Posterior vena cava (tissue), 2 donors: ENCODE measurements around the gene KRT3. TPM values are rescaled to one million over a fixed set of nuclear protein-coding genes. Genes with fewer than 3 reads are reported as not detected.
"Not testable (repeated sequence)": the region's sequence is repeated elsewhere in the genome, so short reads cannot be mapped to it uniquely, and the experiment has no call there.

Experiments
- DNase-seq: peaks from one replicate; pipeline ENCODE4 v3.0.0-alpha.2; 2020; ENCODE audit warnings: low spot score
- intact Hi-C, 2 donors: fragments of 100-400 bp; cut with DNase I; formaldehyde crosslinking; loops; one replicate each; pipeline versions ENCODE4 v1.14.1 to v1.14.2; 2022 to 2023
- total RNA-seq, 2 donors: library from RNA; stranded (reverse); fragmentation: NEBNext Ultra II Directional; extraction: Animal tissue kit (Norgen Biotek cat#: 25700); gene quantifications; one replicate each; pipeline ENCODE4 v1.2.1, GENCODE V29; 2021
- donor health status: DM: yes; HTN: yes; CAD: no.
- donor health status: DM: yes; HTN: yes; CAD: no.

Gene KRT3
- total RNA-seq, 2 donors from 2014 or later = not detected

DNA sequence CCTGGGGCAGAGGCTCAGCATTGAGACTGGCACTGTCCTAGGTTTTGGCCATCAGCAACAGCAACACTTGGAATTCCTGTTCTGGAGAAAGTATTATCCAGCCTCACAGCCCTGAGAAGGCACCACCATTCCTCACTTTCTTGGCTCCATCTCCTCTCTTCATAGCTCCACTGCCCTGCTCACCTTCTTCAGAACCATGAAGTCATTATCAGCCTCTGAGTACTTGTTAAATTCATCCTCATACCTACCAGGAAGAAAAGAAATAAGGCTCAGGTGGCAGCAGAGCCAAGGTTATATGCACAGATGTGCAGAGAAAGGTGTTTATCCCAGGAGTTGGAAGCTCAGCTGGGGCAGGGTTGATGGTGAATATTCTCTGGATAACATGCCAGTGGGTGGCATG, 44.1 kb downstream of the KRT3 start:
- DNase-seq = no peak
- intact Hi-C loops = no loop called here

DNA sequence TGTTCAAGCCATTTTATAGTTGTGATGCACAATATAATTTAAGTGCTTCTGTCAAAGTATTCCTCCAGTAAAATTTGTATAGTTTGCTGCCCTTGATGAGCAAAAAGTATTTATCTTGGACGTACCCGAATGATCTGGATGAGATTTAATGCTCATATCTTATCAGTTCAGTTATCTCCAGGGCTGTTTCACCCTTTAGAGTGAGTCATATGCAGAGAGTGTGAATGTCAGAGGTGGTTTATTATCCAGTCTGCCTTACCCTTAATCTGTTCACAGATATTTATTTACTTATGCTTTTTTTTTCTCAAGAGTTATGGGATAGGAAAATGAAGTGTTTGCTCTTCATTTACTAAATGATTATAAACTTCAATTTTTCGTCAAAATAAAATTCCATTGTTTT, 45.4 kb downstream of the KRT3 start:
- DNase-seq, intact Hi-C loops: not testable (repeated sequence)

DNA sequence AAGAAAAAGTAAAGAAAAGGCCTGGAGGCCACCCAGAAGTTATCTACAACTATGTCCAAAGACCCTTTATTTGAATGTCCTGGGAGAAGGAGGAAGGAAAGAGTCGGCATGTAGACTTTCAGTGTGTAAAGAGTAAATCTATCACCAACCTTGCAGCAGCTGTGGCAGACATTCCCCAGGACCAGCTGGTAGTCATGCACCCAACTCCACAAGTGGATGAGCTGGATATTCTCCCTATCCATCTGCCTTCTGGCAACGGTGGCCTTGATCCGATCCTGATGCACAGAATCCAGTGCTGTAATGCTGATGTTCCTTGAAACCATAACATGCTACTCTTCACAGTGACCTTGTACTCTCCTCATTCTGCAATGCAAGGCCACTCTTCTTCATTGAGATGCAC, 46.1 kb downstream of the KRT3 start:
- intact Hi-C loops = no loop called here
- no peak for DNase-seq

DNA sequence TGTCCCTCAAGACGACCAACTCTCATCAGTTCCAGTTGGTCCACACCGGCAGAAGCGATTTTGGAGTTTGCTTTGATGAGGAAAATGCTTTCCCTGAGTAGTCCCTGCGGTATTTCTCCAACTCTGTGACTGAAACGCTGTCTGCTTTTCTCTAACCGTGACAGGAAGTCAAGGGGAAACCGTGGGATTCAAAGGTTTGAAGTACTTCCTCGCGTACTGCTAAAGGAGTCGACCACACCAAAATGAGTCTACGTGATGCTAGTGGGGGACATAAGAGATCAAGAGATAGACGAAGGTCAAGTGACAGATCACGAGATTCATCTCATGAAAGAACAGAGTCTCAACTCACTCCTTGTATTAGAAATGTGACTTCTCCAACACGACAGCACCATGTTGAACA, 47.3 kb downstream of the KRT3 start:
- intact Hi-C loops = no loop called here
- no peak for DNase-seq

DNA sequence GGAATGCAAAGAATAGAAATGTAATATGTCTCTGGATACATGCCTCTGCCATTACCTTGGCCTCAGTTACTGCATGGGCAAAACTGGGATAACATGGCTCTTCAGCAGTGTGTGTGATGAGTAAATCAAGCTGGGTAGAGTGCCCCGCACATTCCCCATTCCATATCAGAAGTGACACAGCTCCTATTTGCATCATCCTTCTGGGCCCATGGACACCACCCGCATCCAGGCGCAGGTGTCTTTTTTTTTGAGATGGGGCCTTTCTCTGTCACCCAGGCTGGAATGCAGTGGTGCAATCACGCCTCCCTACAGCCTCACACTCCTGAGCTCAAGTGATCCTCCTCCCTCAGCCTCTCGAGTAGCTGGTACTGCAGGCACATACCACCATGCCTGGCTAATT, 50.4 kb downstream of the KRT3 start:
- intact Hi-C loops = no loop called here
- no peak for DNase-seq

DNA sequence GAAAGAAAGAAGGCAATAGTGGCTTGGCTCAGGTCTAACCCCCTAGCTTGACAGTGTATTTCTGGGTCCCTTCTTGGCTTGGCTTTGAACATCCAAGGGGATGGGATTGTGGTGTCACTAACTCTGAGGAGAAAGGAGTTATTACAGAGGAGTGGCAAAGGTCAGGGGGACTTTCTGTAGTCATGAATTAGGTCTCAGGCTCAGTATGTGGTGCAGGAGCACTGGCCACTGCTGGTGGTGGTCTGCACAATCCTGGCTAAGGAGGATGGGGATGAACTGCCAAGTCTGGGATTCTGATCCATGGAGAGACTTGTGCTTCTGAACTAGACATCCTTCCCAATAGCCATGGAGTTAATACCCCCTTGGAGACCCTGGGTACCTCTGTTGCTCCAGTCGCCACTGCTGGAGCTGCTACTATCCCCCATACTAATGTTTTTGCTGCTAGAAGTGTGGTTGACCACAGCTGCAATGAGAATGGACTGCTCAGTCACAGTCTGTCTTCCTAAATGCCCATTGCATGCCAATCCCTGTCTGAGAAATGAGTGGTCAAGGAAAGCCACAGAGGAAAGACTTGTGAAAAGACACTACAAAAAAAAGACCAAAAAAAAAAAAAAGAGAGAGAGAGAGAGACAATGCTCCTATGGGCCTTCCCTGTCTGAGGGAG, 51.3 kb downstream of the KRT3 start:
- no peak for DNase-seq
- intact Hi-C loops = no loop called here

DNA sequence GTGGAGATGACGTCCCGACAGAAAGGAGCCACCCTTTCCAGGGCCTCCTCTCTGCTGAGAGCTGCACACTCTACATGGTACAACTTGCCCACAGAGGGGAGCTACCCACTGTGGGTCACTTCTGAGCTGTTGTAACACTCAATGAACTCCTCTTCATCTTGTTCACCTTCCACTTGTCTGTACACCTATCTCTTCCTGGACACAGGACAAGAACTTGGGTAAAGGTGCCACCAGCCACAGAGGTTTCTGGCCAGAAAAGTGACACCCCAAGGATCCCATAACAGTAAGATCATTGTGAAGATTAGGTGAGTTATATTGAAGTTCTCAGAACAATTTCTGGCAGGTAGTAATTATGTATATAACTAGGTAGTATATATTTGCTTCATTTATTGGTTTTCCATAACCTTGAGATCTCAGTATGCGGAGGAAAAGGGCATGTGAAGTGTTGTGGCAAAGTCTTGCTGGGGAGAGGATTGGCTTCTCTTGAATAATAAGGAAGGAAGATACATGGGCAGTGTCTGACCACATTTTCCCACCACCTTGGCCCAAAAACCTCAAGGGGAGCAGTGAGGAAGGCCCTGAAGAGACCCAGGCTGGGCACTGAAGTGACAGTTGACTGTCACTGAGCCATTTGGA, 53.0 kb downstream of the KRT3 start:
- DNase-seq = no peak
- intact Hi-C loops = no loop called here

DNA sequence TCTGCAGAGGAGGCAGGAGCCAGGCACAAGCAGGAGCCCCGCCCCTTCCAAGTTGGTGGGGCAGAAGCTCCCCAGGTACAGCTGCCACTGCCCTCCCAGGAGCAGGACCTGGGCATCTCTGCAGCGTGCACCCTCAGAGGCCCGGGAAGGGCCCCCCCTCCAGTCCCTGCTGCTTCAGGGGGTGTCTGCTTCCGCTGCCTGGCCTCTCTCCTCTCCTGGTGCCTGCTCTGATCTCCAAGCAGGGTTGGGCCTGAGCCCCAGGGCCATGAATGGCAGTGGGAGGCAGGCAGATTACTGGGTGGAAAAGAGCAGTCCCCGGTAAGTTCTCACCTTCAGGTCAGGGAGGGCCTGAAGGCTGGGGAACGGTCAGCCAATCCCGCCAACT, 53.7 kb downstream of the KRT3 start:
- DNase-seq = no peak
- intact Hi-C loops = no loop called here

DNA sequence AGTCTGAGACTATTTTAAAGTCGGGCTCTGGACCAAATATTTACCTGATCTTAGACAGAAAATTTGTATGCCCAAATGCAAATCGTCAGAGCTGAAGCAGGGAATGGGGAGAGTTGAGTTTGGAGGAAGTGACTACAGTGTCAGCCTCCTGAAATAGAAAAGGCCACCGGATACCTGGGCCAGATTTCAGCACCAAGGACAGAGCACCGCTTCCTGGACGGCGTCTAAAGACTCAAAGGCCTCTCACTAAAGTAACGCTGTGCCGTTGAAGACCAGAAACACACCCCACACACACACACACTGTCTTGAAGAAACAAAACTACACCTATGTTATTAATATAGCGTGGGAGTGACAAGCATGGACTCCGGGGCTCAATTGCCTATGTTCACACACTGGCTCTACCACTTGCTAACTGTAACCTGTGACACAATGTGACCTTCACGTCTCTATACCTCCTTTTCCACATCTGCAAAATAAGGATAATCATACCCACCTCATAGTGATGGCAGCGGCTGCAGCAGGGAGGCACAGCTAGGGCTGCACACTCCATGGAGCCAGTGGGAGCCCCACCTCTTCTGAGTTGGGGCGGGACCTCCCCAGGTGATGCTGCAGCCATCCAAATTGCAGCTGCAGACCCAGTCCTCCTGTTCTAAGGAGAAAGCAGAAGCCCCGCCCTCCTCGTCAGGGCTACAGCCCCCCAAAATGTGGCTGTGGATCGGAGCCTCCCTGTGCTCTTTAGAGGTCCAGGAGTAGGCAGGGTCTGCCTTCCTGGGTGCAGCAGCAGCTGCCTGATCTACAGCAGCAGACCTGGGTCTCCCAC, 54.3 kb downstream of the KRT3 start:
- no peak for DNase-seq
- intact Hi-C loops = no loop called here

DNA sequence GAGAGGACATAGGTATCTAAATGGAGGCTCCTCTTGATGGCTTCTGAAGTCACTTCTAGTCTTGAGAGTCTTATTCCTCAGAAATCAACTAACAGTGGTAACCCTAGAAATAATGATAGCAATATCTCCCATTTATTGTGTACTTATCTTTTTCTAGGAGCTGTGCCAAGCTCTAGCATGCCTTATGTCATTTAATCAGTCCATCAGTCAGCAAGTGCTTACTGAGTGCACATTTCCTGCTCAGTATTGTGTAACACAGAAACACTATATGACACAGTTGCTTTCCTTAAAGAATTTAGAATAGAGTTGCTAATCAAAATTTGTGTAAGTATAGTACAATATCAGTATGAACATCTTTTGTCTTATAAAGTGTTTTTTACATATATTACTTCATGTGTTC, 55.3 kb downstream of the KRT3 start:
- no peak for DNase-seq
- intact Hi-C loops = no loop called here

DNA sequence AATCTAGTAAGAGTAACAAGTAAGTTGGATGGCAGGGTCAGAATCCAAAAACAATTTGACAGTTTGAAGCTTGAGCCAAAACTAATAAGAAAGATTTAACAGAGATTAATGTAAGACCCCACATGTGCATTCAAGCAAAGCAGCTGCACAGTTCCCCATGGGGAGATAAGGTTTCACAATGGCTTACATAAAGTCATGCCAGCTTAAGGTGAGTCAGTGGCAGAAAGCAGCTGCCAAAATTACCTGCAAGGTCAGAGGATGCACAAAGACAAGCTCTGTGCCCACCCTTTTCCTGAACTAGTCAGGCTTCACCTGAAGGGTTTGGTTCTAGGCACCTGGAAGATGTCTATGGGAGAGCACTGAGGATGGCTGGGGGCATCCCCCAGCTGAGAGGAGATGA, 56.0 kb downstream of the KRT3 start:
- intact Hi-C loops = no loop called here
- DNase-seq = no peak

Other genes starting within 250 kb of the KRT3 start
- gene KRT71, start 243.0 kb downstream of the KRT3 start, total RNA-seq = not detected
- not detected for gene KRT74, start 222.3 kb downstream of the KRT3 start, total RNA-seq
- gene KRT72, start 194.7 kb downstream of the KRT3 start, total RNA-seq = not detected
- gene KRT73, start 177.6 kb downstream of the KRT3 start, total RNA-seq = not detected
- not detected for gene KRT2, start 143.9 kb downstream of the KRT3 start, total RNA-seq
- under 1 TPM in 1 of 2 donors, not detected in 1; 0.42 TPM for gene KRT1, start 115.7 kb downstream of the KRT3 start, total RNA-seq
- gene KRT77, start 92.6 kb downstream of the KRT3 start, total RNA-seq = not detected
- gene KRT76, start 18.8 kb downstream of the KRT3 start, total RNA-seq = not detected
- gene KRT4, start 18.0 kb upstream of the KRT3 start, total RNA-seq = not detected
- not detected for gene KRT79, start 38.2 kb upstream of the KRT3 start, total RNA-seq
- not detected for gene KRT78, start 52.9 kb upstream of the KRT3 start, total RNA-seq
- gene KRT8, start 109.0 kb upstream of the KRT3 start, total RNA-seq = 10 to 100 TPM in 1 of 2 donors, 1 to 10 TPM in 1; 4.0 to 23.6 TPM
- 10 to 100 TPM; 14.1 to 20.5 TPM for gene KRT18, start 153.0 kb upstream of the KRT3 start, total RNA-seq
- gene EIF4B, start 210.3 kb upstream of the KRT3 start, total RNA-seq = 100 to 1,000 TPM; 311 to 314 TPM